ENCODE data around the gene LSM14B.

The LSM14B gene

GRCh38 chr20:62164879-62165761 lies 42.8 kb downstream of the LSM14B start:
- DNase-seq, result no peak

GRCh38 chr20:62165762-62166399 lies 43.6 kb downstream of the LSM14B start:
- DNase-seq, result no peak

- no peak for DNase-seq
Measured at GRCh38 chr20:62167474-62167873, 45.2 kb downstream of the LSM14B start.

GRCh38 chr20:62168061-62168460 lies 45.8 kb downstream of the LSM14B start:
- DNase-seq, result no peak

GRCh38 chr20:62168890-62169435 lies 46.7 kb downstream of the LSM14B start:
- DNase-seq, result no peak

DNA sequence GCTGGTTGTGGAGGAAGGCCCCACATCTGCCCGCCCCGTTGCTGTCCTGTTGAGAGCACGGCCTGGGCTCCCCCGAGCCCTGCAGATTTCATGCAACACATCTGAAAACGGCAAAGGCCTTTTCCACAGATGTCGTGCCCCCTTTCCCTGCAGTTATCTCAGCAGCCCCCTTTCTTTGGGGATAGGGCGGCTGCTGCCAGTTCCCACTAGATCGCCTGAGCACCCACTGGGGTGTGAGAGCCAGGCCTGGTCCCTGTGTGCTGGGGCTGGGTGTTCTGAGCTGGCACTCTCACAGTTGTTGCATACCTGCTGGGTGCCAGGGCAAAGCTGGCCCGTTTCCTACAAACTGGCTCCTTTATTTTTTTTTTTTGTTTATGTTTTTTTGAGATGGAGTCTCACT lies 48.3 kb downstream of the LSM14B start:
- DNase-seq, result no peak

GRCh38 chr20:62171245-62171644 lies 49.0 kb downstream of the LSM14B start:
- DNase-seq, result no peak

DNA sequence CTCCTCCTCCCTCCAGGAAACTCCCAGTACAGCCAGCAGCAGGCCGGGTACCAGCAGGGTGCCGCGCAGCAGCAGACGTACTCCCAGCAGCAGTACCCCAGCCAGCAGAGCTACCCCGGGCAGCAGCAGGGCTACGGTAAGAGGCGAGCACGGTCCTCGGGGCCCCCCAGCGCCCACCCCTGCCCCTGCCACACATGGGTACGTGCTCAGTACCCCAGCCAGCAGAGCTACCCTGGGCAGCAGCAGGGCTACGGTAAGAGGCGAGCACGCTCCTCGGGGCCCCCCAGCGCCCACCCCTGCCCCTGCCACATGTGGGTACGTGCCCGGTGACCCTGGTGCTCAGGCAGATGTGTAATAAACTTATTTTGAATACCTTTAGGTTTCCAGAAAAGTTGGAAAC lies 50.4 kb downstream of the LSM14B start:
- no peak for DNase-seq

DNA sequence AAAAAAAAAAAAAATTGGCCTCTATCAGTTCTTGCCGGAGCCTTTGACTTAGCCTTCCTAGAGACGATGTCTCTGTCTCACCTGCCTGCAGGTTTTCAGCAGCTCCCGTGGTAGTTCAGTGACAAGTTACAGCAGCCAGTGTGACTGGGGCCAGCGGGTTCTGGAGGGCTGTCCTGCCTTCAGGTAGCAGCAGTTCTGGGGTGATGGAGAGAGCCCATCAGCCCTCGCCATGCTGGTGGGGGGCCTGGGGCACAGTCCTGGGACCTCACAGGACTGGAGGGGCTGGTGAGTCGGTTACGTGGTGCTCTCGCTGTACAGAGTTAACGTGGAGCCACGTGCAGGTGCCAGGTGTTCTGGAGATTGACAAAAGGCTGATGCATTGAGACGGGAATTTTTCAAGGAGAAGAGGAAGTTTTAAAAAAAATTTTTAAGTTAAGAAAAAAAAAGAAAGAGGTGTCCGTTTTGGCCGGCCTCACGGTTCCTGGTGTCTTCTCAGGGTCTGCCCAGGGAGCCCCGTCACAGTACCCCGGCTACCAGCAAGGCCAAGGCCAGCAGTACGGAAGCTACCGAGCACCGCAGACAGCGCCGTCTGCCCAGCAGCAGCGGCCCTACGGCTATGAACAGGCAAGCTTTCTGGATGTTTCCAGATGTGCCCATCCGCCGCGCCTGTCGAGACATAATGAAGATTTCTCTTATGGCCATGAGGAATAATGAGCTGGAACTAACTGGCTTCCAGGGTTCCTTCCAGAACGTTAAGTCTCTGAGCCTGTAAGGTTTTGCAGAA lies 51.9 kb downstream of the LSM14B start:
- DNase-seq, result no peak

DNA sequence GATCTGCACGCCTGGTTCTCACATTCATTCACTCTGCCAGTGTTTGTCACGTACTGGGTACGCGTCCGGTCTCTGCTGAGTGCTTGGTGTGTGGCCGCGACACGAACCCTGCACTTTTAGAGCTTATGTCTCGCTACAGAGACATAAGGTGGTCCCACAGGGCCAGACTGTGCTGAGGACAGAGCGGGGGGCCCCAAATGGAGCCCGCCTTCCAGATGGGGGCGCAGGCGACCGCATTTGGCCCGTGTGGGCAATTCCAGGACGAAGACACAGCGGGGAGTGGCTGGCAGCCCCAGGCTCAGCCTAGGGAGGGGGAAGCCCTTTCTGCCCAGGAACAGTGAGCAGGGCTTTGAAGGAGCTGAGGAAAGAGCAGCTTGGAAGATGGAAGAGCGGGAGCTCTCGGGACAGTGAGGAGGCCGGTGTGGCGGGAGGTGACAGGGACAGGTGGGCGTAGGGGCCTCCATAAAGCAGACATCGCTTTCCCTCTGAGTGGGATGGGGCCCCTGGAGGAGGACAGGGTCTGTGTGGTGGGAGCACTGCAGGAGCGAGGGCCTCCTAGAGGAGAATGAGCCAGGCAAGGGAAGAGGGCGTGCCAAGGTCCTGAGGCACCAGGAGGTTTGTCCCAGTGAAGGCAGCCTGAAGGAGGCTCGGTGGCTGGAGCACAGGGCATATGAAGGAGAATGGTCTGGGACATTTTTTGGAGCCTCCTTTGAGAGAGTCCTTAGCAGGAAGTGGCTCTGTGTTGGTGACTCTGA lies 52.8 kb downstream of the LSM14B start:
- no peak for DNase-seq

- no peak for DNase-seq
Measured at GRCh38 chr20:62175711-62176110, 53.4 kb downstream of the LSM14B start.

- DNase-seq, result no peak
Measured at GRCh38 chr20:62176866-62177265, 54.6 kb downstream of the LSM14B start.

DNA sequence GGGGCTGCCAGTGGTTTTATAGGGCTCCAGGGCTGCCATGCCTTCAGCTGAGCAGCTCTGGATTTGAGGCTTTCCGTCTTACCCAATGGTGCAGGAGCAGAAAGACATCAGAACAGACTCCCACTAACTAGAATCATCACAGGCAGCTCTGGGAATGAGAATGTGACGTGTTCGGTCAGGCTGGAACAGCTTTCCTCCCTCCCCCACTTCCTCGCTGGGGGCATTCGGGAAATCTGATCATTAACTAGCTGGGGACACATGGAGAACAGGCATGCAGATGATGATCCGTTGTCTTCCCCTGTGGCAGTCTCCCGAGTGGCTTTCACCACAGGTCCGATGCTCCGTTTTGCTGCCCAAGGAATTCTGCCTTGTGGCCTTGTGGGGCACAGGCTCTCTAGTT lies 55.0 kb downstream of the LSM14B start:
- peak; percentile 58 for DNase-seq

- DNase-seq, result no peak
Measured at GRCh38 chr20:62178316-62179161, 56.3 kb downstream of the LSM14B start.

DNA sequence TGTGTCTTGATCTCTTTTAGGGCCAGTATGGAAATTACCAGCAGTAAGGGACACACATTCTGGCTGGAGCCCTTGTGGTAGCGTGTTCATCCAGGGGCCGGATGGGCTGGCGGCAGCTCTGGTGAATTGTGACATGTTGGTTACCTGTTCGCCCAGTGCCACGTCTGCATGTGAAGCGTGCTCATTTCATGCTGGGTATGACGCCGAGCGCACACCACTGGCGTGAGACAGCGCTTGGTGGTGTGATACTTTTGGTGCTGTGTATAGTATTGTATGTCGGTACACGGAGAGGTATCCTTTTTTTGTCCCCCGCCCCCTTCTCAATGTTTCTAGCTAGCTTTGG lies 56.9 kb downstream of the LSM14B start:
- no peak for DNase-seq

- no peak for DNase-seq
Measured at GRCh38 chr20:62181808-62182207, 59.5 kb downstream of the LSM14B start.

- DNase-seq, result peak; percentile 94
Measured at GRCh38 chr20:62182469-62183425, 60.5 kb downstream of the LSM14B start, which contains the start of gene MTG2. TSS of gene MTG2 (plus strand) at chr20:62183028. CDS start at chr20:62193421, 10,393 bp downstream.

DNA sequence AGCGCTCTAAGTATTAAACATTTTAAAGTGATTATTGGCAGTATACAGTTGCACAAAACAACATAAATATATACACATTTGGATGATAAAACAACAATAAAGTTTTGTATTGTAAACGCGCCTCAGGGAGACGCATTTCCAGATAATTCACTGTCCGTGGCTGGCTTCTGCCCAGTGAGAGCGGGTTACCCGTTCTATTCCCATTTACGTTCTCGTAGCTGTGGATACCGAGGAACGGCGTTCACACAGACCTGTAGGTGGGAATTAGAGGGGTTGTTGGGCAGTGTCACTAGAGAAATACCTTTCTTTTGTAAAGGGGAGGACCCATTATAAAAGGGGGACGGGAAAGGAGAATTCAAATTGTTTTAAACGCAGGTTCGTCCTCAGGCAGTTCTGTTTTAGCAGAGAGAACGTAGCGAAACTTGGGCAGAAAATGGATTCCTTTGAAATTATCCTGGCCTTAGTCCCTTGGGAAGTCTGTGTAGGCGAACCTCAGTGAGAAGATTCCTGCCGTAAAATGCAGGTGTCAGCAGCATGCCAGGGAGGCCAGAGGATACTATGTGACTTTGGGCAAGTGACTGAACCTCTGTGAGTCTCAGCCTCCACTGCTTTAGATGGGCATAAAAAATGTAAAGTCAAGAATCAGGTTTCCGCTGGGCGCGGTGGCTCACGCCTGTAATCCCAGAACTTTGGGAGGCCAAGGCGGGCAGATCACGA lies 61.3 kb downstream of the LSM14B start:
- no peak for DNase-seq
